Right lobe of liver (tissue), 4 donors: ENCODE measurements around the gene IGLL1.

Experiments used
- CTCF ChIP-seq, 4 donors: fragments of 200-600 bp in 3 of 4; fragments of 450-650 bp in 1 of 4; IDR thresholded peaks; one replicate each; pipeline versions ENCODE4 v1.5.1 to v1.8.0; 2016 to 2022; ENCODE audit warnings: antibody characterized with exemption in 4 of 4, mild to moderate bottlenecking in 2 of 4
- POLR2A ChIP-seq: fragments of 450-650 bp; IDR thresholded peaks from one replicate; pipeline ENCODE4 v1.6.1; 2017; ENCODE audit warnings: antibody characterized with exemption, mild to moderate bottlenecking
- donor health status: DM: no; HTN: no; CAD: no.
- donor health status: DM: no; HTN: no; CAD: no.
- donor health status: DM: no; HTN: yes; CAD: no.

- no peak for TF ChIP-seq CTCF (IDR thresholded peaks at IDR 0.05)
- no peak for TF ChIP-seq POLR2A
Measured at GRCh38 chr22:23523713-23524112, 56.4 kb downstream of the IGLL1 start.
